CD4-positive, alpha-beta T cell (primary cell): ENCODE measurements around the gene INPP1. TPM values are rescaled to one million over a fixed set of nuclear protein-coding genes. Genes with fewer than 3 reads are reported as not detected.

ENCODE experiments used
- ATAC-seq: fragments of 200-7000 bp; cut with Tn5 transposase; one replicate; pipeline ENCODE4 v1.10.0; 2022; ENCODE audit warnings: mild to moderate bottlenecking; ENCODE audit not compliant: poor library complexity
- CTCF ChIA-PET: fragments of 350-600 bp; sonication (Branson Sonifier 250); formaldehyde crosslinking; loops from one replicate; lab custom pipeline; 2021; ENCODE audit warnings: antibody characterized with exemption, inconsistent platforms; lab: Charles Lee
- POLR2A ChIA-PET: fragments of 350-600 bp; sonication (Branson Sonifier 250); formaldehyde crosslinking; loops from one replicate; lab custom pipeline; 2021; ENCODE audit warnings: antibody characterized with exemption, inconsistent platforms; lab: Charles Lee
- DNase-seq, 14 experiments: peaks; one replicate each; pipeline ENCODE4 v3.0.0-alpha.2; 2013 to 2020; ENCODE audit warnings: mixed read lengths in 2 of 14
- H3K27ac ChIP-seq, 2 donors: one replicate each; pipeline versions ENCODE4 v1.5.1 to v1.7.0; 2013; ENCODE audit warnings: low read length in 2 of 2, low read depth in 1 of 2, mild to moderate bottlenecking in 1 of 2
- H3K27me3 ChIP-seq, 2 experiments: 1 replicate in 1 of 2; 2 replicates in 1 of 2; pipeline versions ENCODE4 v1.6.1 to v1.7.0; 2013; ENCODE audit warnings: low read length in 2 of 2, control low read depth in 1 of 2, mild to moderate bottlenecking in 1 of 2, moderate library complexity in 1 of 2; ENCODE audit not compliant: insufficient read depth in 2 of 2, control insufficient read depth in 1 of 2
- H3K36me3 ChIP-seq: one replicate; pipeline ENCODE4 v1.6.1; 2013; ENCODE audit warnings: low read length, control low read depth; ENCODE audit not compliant: insufficient read depth
- H3K4me1 ChIP-seq: one replicate; pipeline ENCODE4 v1.6.1; 2013; ENCODE audit warnings: low read length, control low read depth; ENCODE audit not compliant: insufficient read depth
- H3K4me3 ChIP-seq: one replicate; pipeline ENCODE4 v1.5.1; 2013; ENCODE audit warnings: mild to moderate bottlenecking, low read length, moderate library complexity
- H3K9me3 ChIP-seq, 2 experiments: 1 replicate in 1 of 2; 2 replicates in 1 of 2; pipeline versions ENCODE4 v1.6.1 to v1.7.0; 2013; ENCODE audit warnings: low read length in 2 of 2, mild to moderate bottlenecking in 2 of 2, control low read depth in 1 of 2, moderate library complexity in 1 of 2; ENCODE audit not compliant: control insufficient read depth in 1 of 2, insufficient read depth in 1 of 2
- H3K27ac Mint-ChIP-seq: one replicate; pipeline ENCODE4 v1.8.0; 2020; ENCODE audit warnings: mixed read lengths
- H3K27me3 Mint-ChIP-seq: one replicate; pipeline ENCODE4 v1.8.0; 2021; ENCODE audit warnings: mixed read lengths
- H3K36me3 Mint-ChIP-seq: one replicate; pipeline ENCODE4 v1.8.0; 2021; ENCODE audit warnings: low read depth, mixed read lengths
- H3K4me1 Mint-ChIP-seq: one replicate; pipeline ENCODE4 v1.8.0; 2021; ENCODE audit warnings: low read depth, mixed read lengths
- H3K4me3 Mint-ChIP-seq: one replicate; pipeline ENCODE4 v1.8.0; 2020; ENCODE audit warnings: mild to moderate bottlenecking, mixed read lengths
- H3K9me3 Mint-ChIP-seq: one replicate; pipeline ENCODE4 v1.8.0; 2020; ENCODE audit warnings: mixed read lengths
- intact Hi-C, 2 experiments: fragments of 100-400 bp; cut with DNase I in 1 of 2; cut with micrococcal nuclease in 1 of 2; formaldehyde crosslinking; loops; one replicate each; pipeline versions ENCODE4 v1.15.1 to v1.9.0; 2023 to 2025; cut with DNase I, micrococcal nuclease
- total RNA-seq, 174 experiments: library from RNA in 2 of 174; stranded (reverse) in 2 of 174; gene quantifications; one replicate each; pipeline ENCODE4 v1.2.3 and lab custom pipeline; 2021 to 2026
- TF ChIP-seq, protein P1 (sequence below): fragments of 200-600 bp; IDR thresholded peaks from one replicate; pipeline ENCODE4 v1.8.0; 2022; ENCODE audit warnings: antibody characterized with exemption, mild to moderate bottlenecking

INPP1 gene
- total RNA-seq, 2 experiments from 2014 or later = 2.0 to 2.7 TPM

DNA sequence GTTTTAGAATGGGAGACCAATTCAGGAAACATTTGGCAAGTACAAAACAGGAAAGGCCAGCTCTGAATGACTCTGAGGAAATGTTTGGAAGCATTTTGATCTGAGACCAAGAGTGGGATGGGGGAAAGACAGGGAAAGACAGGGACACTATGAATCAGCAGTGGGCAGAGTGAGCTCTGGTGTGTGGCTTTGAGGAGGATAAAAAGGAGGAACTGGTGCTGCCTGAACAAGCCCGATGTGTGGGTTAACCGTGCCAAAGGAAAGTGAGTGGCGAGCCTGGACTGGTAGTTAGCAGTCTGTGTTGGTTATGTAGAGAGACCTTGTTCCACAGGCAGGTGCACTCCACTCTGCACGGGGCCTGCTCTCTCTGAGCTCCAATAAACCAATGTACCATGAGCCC, 70.0 kb downstream of the INPP1 start:
- H3K9me3 Mint-ChIP-seq = no peaks in the 10 kb centered on the region
- POLR2A ChIA-PET = interaction anchor here (1.5 kb wide), 1 partner anchor 468 kb away, joined by 3 read pairs; no protein-coding TSS in a partner anchor

DNA sequence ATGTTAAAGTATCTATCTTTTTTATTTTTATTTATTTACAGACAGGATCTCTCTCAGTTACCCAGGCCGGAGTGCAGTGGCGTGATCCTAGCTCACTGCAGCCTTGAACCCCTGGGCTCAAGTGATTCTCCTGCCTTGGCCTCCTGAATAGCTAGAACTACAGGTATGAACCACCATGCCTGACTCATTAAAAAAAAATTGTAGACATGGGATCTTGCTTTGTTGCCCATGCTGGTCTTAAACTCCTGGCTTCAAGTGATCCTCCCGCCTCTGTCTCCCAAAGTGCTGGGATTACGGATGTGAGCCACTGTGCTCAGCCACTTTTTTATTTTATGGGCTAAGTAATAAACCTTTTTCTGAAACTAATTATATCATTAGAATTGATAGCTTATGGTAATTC, 71.9 kb downstream of the INPP1 start:
- Histone ChIP-seq H3K36me3 (peaks cover 5% of the 10 kb centered on the region), H3K4me1 (peaks cover 36% of the 10 kb centered on the region), H3K4me3 (no peak overlapping the region), H3K27ac (peak overlapping the region; percentile 34 to 75), H3K9me3 (no peaks in the 10 kb centered on the region), H3K27me3 (no peaks in the 10 kb centered on the region)
- Mint-ChIP-seq H3K27me3 (no peaks in the 10 kb centered on the region), H3K36me3 (peaks cover 23% of the 10 kb centered on the region), H3K27ac (peak overlapping the region; percentile 78), H3K4me3 (no peak overlapping the region), H3K9me3 (no peaks in the 10 kb centered on the region), H3K4me1 (peaks cover 92% of the 10 kb centered on the region)
- TF ChIP-seq, protein P1, sequence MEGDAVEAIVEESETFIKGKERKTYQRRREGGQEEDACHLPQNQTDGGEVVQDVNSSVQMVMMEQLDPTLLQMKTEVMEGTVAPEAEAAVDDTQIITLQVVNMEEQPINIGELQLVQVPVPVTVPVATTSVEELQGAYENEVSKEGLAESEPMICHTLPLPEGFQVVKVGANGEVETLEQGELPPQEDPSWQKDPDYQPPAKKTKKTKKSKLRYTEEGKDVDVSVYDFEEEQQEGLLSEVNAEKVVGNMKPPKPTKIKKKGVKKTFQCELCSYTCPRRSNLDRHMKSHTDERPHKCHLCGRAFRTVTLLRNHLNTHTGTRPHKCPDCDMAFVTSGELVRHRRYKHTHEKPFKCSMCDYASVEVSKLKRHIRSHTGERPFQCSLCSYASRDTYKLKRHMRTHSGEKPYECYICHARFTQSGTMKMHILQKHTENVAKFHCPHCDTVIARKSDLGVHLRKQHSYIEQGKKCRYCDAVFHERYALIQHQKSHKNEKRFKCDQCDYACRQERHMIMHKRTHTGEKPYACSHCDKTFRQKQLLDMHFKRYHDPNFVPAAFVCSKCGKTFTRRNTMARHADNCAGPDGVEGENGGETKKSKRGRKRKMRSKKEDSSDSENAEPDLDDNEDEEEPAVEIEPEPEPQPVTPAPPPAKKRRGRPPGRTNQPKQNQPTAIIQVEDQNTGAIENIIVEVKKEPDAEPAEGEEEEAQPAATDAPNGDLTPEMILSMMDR = no peak
- ATAC-seq (no peak), DNase-seq (no peak)
- ChIA-PET POLR2A (interaction anchor here (0.9 to 2.5 kb wide), 7 partner anchors 8 to 467 kb away, joined by 3 to 28 read pairs (median 3); partner anchors contain the start of genes GLS and NEMP2), CTCF (interaction anchor here (1.5 kb wide), 1 partner anchor 95 kb away, joined by 5 read pairs; the partner anchor contains the start of gene HIBCH)
- intact Hi-C loops = no loop called here

More for the DNA sequence above, 70.0 kb downstream of the INPP1 start:
- H3K27me3 Mint-ChIP-seq = no peaks in the 10 kb centered on the region
- no peaks in the 10 kb centered on the region for H3K27me3 ChIP-seq
- H3K27ac ChIP-seq = no peak overlapping the region
- H3K9me3 ChIP-seq = no peaks in the 10 kb centered on the region
- DNase-seq (no peak), ATAC-seq (no peak)
- H3K27ac Mint-ChIP-seq = peak overlapping the region; percentile 75
- peaks cover 88% of the 10 kb centered on the region for H3K4me1 Mint-ChIP-seq
- peaks cover 5% of the 10 kb centered on the region for H3K36me3 ChIP-seq
- peaks cover 43% of the 10 kb centered on the region for H3K4me1 ChIP-seq
- H3K4me3 ChIP-seq = no peak overlapping the region
- intact Hi-C loops = no loop called here
- TF ChIP-seq, protein P1 = no peak
- H3K36me3 Mint-ChIP-seq = peaks cover 22% of the 10 kb centered on the region
- no peak overlapping the region for H3K4me3 Mint-ChIP-seq
- CTCF ChIA-PET = no interaction called here

DNA sequence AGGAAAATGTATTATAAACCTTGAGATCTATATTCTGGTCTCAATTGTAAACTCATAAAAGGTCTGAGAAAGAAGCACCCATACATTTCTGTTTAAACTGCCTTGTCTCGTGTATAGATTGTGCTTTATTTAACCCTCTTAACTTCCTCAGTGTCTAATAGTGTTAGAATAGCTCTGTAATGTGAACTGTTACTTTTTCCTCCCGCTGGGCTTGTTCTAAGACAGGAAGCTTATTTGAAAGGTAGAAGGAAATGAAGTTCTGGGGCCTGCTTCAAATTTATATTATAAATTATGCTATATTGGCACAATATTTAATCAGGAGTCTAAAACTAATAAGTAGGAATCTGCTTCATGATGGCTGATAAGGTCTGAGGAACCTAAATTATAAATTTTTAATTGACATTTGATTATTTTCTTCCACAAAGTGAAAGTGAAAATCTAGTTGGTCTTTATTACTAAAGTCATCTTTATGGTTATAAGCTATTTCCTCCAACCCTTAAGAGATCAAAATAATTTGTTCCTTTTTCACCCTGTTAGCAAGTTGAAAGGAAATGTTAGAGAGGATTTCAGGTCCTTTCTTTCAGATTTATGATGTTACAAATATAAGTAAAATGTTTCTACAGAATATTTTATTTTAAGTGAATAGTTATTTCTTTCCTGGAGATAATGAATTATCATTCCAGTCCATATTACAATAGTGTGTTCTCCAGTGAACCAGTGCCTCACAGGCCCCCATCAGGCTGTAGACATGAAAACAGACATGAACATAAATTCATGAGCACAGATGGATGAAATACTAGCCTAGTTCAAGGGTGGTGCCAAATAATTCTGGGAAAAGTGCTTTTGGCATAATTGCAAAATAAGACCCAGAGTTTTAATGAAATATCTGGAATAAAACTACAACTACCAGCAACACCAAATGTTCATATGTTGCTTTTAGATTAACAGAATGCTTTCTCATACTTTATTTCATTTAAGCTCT, 72.7 kb downstream of the INPP1 start:
- Histone ChIP-seq H3K27ac (peak overlapping the region; percentile 34 to 75), H3K4me1 (peaks cover 30% of the 10 kb centered on the region), H3K9me3 (no peaks in the 10 kb centered on the region), H3K27me3 (no peaks in the 10 kb centered on the region), H3K4me3 (no peak overlapping the region), H3K36me3 (peaks cover 5% of the 10 kb centered on the region)
- Mint-ChIP-seq H3K36me3 (peaks cover 28% of the 10 kb centered on the region), H3K4me3 (peak overlapping the region; percentile 30), H3K27me3 (no peaks in the 10 kb centered on the region), H3K9me3 (no peaks in the 10 kb centered on the region), H3K27ac (peak overlapping the region; percentile 78), H3K4me1 (peaks cover 96% of the 10 kb centered on the region)
- ATAC-seq (peak; percentile 71), DNase-seq (peak in 2 of 14 experiments; percentile 28 to 48)
- ChIA-PET CTCF (interaction anchor here (1.5 kb wide), 1 partner anchor 96 kb away, joined by 5 read pairs; the partner anchor contains the start of gene HIBCH), POLR2A (interaction anchor here (0.7 to 2.5 kb wide), 10 partner anchors 9 to 466 kb away, joined by 3 to 28 read pairs (median 3); partner anchors contain the start of genes GLS and NEMP2)
- intact Hi-C loops = no loop called here
- TF ChIP-seq, protein P1 = no peak
